ENCODE measurements around the gene DCAF12.
"Not testable (repeated sequence)": the region's sequence is repeated elsewhere in the genome, so short reads cannot be mapped to it uniquely, and the experiment has no call there.

Gene DCAF12

GRCh38 chr9:34069831-34070230, 56.7 kb downstream of the DCAF12 start:
- DNase-seq (ENCODE audit: low spot score), result no peak

- DNase-seq (ENCODE audit: low spot score), result no peak
Observed at GRCh38 chr9:34065541-34065940, 61.0 kb downstream of the DCAF12 start.

- no peak for DNase-seq (ENCODE audit: low spot score)
Observed at GRCh38 chr9:34059954-34060353, 66.5 kb downstream of the DCAF12 start.

- no peak for DNase-seq (ENCODE audit: low spot score)
Observed at GRCh38 chr9:34059281-34059680, 67.2 kb downstream of the DCAF12 start.

- DNase-seq (ENCODE audit: low spot score), result peak; percentile 44
Observed at GRCh38 chr9:34049630-34050384, 76.7 kb downstream of the DCAF12 start.

GRCh38 chr9:34048727-34049629, 77.5 kb downstream of the DCAF12 start, which contains the start of gene UBAP2:
Gene UBAP2 (minus strand): TSS chr9:34048887. CDS start chr9:34017148, 31,739 bp downstream.
- peak; percentile 99 for DNase-seq (ENCODE audit: low spot score)

- DNase-seq (ENCODE audit: low spot score), result no peak
Observed at GRCh38 chr9:34047864-34048726, 78.4 kb downstream of the DCAF12 start.

- no peak for DNase-seq (ENCODE audit: low spot score)
Observed at GRCh38 chr9:34046784-34047379, 79.6 kb downstream of the DCAF12 start.

GRCh38 chr9:34045903-34046302, 80.6 kb downstream of the DCAF12 start:
- no peak for DNase-seq (ENCODE audit: low spot score)

- DNase-seq (ENCODE audit: low spot score), result not testable (repeated sequence)
Observed at GRCh38 chr9:34042074-34042473, 84.4 kb downstream of the DCAF12 start.

GRCh38 chr9:34038851-34039250, 87.6 kb downstream of the DCAF12 start:
- DNase-seq (ENCODE audit: low spot score), result not testable (repeated sequence)

- DNase-seq (ENCODE audit: low spot score), result no peak
Observed at GRCh38 chr9:34037626-34038025, 88.9 kb downstream of the DCAF12 start.

GRCh38 chr9:34036625-34037024, 89.9 kb downstream of the DCAF12 start:
- no peak for DNase-seq (ENCODE audit: low spot score)
